ENCODE data around the gene PPP1R3D.
"Not testable (repeated sequence)": the region's sequence is repeated elsewhere in the genome, so short reads cannot be mapped to it uniquely, and the experiment has no call there.

PPP1R3D gene

GRCh38 chr20:59920944-59921343, 19.2 kb downstream of the PPP1R3D start:
- DNase-seq (ENCODE audit: low read depth), result no peak

GRCh38 chr20:59912609-59913008, 27.5 kb downstream of the PPP1R3D start:
- DNase-seq (ENCODE audit: low read depth), result no peak

GRCh38 chr20:59911041-59911440, 29.1 kb downstream of the PPP1R3D start:
- DNase-seq (ENCODE audit: low read depth), result no peak

- DNase-seq (ENCODE audit: low read depth), result no peak
Observed at GRCh38 chr20:59908855-59909254, 31.2 kb downstream of the PPP1R3D start.

- no peak for DNase-seq (ENCODE audit: low read depth)
Observed at GRCh38 chr20:59903621-59904020, 36.5 kb downstream of the PPP1R3D start.

- DNase-seq (ENCODE audit: low read depth), result no peak
Observed at GRCh38 chr20:59902470-59902869, 37.6 kb downstream of the PPP1R3D start.

GRCh38 chr20:59895908-59896307, 44.2 kb downstream of the PPP1R3D start:
- no peak for DNase-seq (ENCODE audit: low read depth)

GRCh38 chr20:59891581-59891980, 48.5 kb downstream of the PPP1R3D start:
- DNase-seq (ENCODE audit: low read depth), result no peak

- DNase-seq (ENCODE audit: low read depth), result not testable (repeated sequence)
Observed at GRCh38 chr20:59890035-59890434, 50.1 kb downstream of the PPP1R3D start.

GRCh38 chr20:59888050-59888449, 52.1 kb downstream of the PPP1R3D start:
- DNase-seq (ENCODE audit: low read depth), result no peak
